Trophoblast cell (in vitro differentiated cells and primary cell): ENCODE results near the gene PPP2R2D.

ENCODE experiments used
- DNase-seq, 2 donors: peaks; one replicate each; pipeline ENCODE4 v3.0.0-alpha.2; 2016
- H2AFZ ChIP-seq: 2 replicates; pipeline ENCODE4 v1.6.1; 2013; ENCODE audit warnings: low read length, moderate library complexity, mild to moderate bottlenecking; ENCODE audit not compliant: insufficient read depth, poor library complexity
- H2AK5ac ChIP-seq: 2 replicates; pipeline ENCODE4 v1.6.1; 2013; ENCODE audit warnings: mild to moderate bottlenecking, low read length
- H2BK120ac ChIP-seq: 2 replicates; pipeline ENCODE4 v1.6.1; 2013; ENCODE audit warnings: low read length, mild to moderate bottlenecking, moderate library complexity; ENCODE audit not compliant: insufficient read depth, poor library complexity
- H2BK12ac ChIP-seq: 2 replicates; pipeline ENCODE4 v1.6.1; 2013; ENCODE audit warnings: mild to moderate bottlenecking, low read length, moderate library complexity
- H2BK5ac ChIP-seq: 2 replicates; pipeline ENCODE4 v1.6.1; 2013; ENCODE audit warnings: low read length, low read depth, moderate library complexity, mild to moderate bottlenecking; ENCODE audit not compliant: poor library complexity
- H3K14ac ChIP-seq: 2 replicates; pipeline ENCODE4 v1.6.1; 2013; ENCODE audit warnings: mild to moderate bottlenecking, low read length
- H3K18ac ChIP-seq: 2 replicates; pipeline ENCODE4 v1.6.1; 2013; ENCODE audit warnings: mild to moderate bottlenecking, low read length
- H3K23ac ChIP-seq: 2 replicates; pipeline ENCODE4 v1.6.1; 2013; ENCODE audit warnings: low read length
- H3K27ac ChIP-seq: 2 replicates; pipeline ENCODE4 v1.5.1; 2013; ENCODE audit warnings: low read depth, mild to moderate bottlenecking, inconsistent platforms, low read length, moderate library complexity
- H3K27me3 ChIP-seq: 2 replicates; pipeline ENCODE4 v1.6.1; 2013; ENCODE audit warnings: inconsistent platforms, mild to moderate bottlenecking, low read length, moderate library complexity; ENCODE audit not compliant: insufficient read depth
- H3K36me3 ChIP-seq, 2 experiments: 1 replicate in 1 of 2; 2 replicates in 1 of 2; pipeline ENCODE4 v1.6.1; 2013; ENCODE audit warnings: low read length in 2 of 2, mild to moderate bottlenecking in 2 of 2, moderate library complexity in 1 of 2; ENCODE audit not compliant: insufficient read depth in 2 of 2, control insufficient read depth in 1 of 2
- H3K4ac ChIP-seq: 2 replicates; pipeline ENCODE4 v1.6.1; 2013; ENCODE audit warnings: low read depth, mild to moderate bottlenecking, low read length, moderate library complexity
- H3K4me1 ChIP-seq, 2 experiments: 1 replicate in 1 of 2; 2 replicates in 1 of 2; pipeline ENCODE4 v1.6.1; 2013; ENCODE audit warnings: low read length in 2 of 2, mild to moderate bottlenecking in 2 of 2, moderate library complexity in 1 of 2; ENCODE audit not compliant: insufficient read depth in 2 of 2, control insufficient read depth in 1 of 2
- H3K4me2 ChIP-seq: 2 replicates; pipeline ENCODE4 v1.6.1; 2013; ENCODE audit warnings: inconsistent platforms, mild to moderate bottlenecking, low read length, moderate library complexity
- H3K4me3 ChIP-seq: 2 replicates; pipeline ENCODE4 v1.5.1; 2013; ENCODE audit warnings: mild to moderate bottlenecking, low read depth, low read length, inconsistent platforms
- H3K79me1 ChIP-seq: one replicate; pipeline ENCODE4 v1.6.1; 2013; ENCODE audit warnings: low read length
- H3K79me2 ChIP-seq: 2 replicates; pipeline ENCODE4 v1.6.1; 2013; ENCODE audit warnings: low read length, mild to moderate bottlenecking; ENCODE audit not compliant: control insufficient read depth, insufficient read depth, poor library complexity
- H3K9ac ChIP-seq: 2 replicates; pipeline ENCODE4 v1.6.1; 2013; ENCODE audit warnings: mild to moderate bottlenecking, low read length
- H3K9me3 ChIP-seq: 2 replicates; pipeline ENCODE4 v1.6.1; 2013; ENCODE audit warnings: low read depth, mild to moderate bottlenecking, control low read depth, inconsistent platforms, low read length; ENCODE audit not compliant: insufficient read depth
- H4K12ac ChIP-seq: 2 replicates; pipeline ENCODE4 v1.6.1; 2013; ENCODE audit warnings: low read depth, mild to moderate bottlenecking, low read length, moderate library complexity
- H4K8ac ChIP-seq: 2 replicates; pipeline ENCODE4 v1.6.1; 2013; ENCODE audit warnings: low read depth, mild to moderate bottlenecking, low read length, moderate library complexity
- H4K91ac ChIP-seq: one replicate; pipeline ENCODE4 v1.6.1; 2013; ENCODE audit warnings: low read depth, mild to moderate bottlenecking, low read length, moderate library complexity
- WGBS: extraction: QIAGEN DNeasy Blood & Tissue Kit; methylation state at CpG from one replicate; pipeline ENCODE4 v1.1.7; 2013; ENCODE audit warnings: missing lambda C conversion rate; ENCODE audit not compliant: insufficient read length, insufficient coverage; ENCODE audit errors: extremely low coverage; 5-methylcytosine and 5-hydroxymethylcytosine counted together

The PPP2R2D gene

DNA sequence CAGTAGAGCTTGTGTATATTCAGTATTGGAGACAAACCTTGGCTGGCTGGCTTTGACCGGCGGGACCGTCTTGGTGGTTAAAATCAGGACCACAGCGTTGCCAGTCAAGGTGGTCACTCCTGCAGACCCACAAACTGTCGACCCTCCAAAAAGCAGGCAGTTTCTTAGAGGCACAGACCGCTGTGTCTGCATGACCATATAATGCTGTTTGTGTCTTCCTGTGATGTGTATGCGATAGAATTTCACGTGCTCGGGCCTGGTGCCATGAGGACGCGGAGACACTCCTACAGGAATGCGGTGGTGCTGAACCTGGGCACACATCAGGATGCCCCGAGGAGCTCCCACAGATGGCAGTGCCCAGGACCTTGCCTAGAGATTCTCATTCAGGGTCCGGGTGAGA lies 46.1 kb downstream of the PPP2R2D start:
- H3K79me2 ChIP-seq, result no peaks in the 10 kb centered on the region
- H3K4me1 ChIP-seq, result peaks cover 3 to 7% of the 10 kb centered on the region in 2 experiments
- H2BK12ac ChIP-seq, result no peak overlapping the region
- no peaks in the 10 kb centered on the region for H3K79me1 ChIP-seq
- H2AFZ ChIP-seq, result no peak overlapping the region
- H3K27me3 ChIP-seq, result no peaks in the 10 kb centered on the region
- no peak overlapping the region for H2BK120ac ChIP-seq
- H3K23ac ChIP-seq, result no peak overlapping the region
- WGBS, result no CpG with 5 or more reads among the region's 14 CpGs
- peaks cover 3% of the 10 kb centered on the region for H3K9me3 ChIP-seq
- DNase-seq, result no peak
- H4K8ac ChIP-seq, result no peak overlapping the region
- H3K4me2 ChIP-seq, result no peak overlapping the region
- no peak overlapping the region for H2AK5ac ChIP-seq
- H3K9ac ChIP-seq, result no peak overlapping the region
- H3K18ac ChIP-seq, result no peak overlapping the region
- no peak overlapping the region for H3K4ac ChIP-seq
- H3K27ac ChIP-seq, result no peak overlapping the region
- no peak overlapping the region for H4K91ac ChIP-seq
- H3K4me3 ChIP-seq, result no peak overlapping the region
- H2BK5ac ChIP-seq, result no peak overlapping the region
- no peak overlapping the region for H4K12ac ChIP-seq
- peaks cover 57 to 62% of the 10 kb centered on the region in 2 experiments for H3K36me3 ChIP-seq
- H3K14ac ChIP-seq, result no peak overlapping the region

- no peak overlapping the region for H3K9ac ChIP-seq
- WGBS, result 100% methylated on average over 1 of the region's 18 CpGs
- no peak overlapping the region for H4K12ac ChIP-seq
- no peak for DNase-seq
- no peak overlapping the region for H3K4me3 ChIP-seq
- no peak overlapping the region for H3K4ac ChIP-seq
- H3K79me2 ChIP-seq, result no peaks in the 10 kb centered on the region
- no peak overlapping the region for H3K23ac ChIP-seq
- H3K14ac ChIP-seq, result no peak overlapping the region
- no peak overlapping the region for H2BK5ac ChIP-seq
- no peak overlapping the region for H2BK120ac ChIP-seq
- no peak overlapping the region for H2AFZ ChIP-seq
- no peaks in the 10 kb centered on the region for H3K27me3 ChIP-seq
- H3K18ac ChIP-seq, result no peak overlapping the region
- H3K27ac ChIP-seq, result no peak overlapping the region
- no peaks in the 10 kb centered on the region for H3K79me1 ChIP-seq
- no peak overlapping the region for H4K8ac ChIP-seq
- H3K4me1 ChIP-seq, result peaks cover 3 to 7% of the 10 kb centered on the region in 2 experiments
- H2BK12ac ChIP-seq, result no peak overlapping the region
- H3K36me3 ChIP-seq, result peaks cover 59 to 60% of the 10 kb centered on the region in 2 experiments
- H4K91ac ChIP-seq, result no peak overlapping the region
- H3K9me3 ChIP-seq, result peaks cover 3% of the 10 kb centered on the region
- H2AK5ac ChIP-seq, result no peak overlapping the region
- no peak overlapping the region for H3K4me2 ChIP-seq
Measured at GRCh38 chr10:131947631-131948347, 47.0 kb downstream of the PPP2R2D start.

DNA sequence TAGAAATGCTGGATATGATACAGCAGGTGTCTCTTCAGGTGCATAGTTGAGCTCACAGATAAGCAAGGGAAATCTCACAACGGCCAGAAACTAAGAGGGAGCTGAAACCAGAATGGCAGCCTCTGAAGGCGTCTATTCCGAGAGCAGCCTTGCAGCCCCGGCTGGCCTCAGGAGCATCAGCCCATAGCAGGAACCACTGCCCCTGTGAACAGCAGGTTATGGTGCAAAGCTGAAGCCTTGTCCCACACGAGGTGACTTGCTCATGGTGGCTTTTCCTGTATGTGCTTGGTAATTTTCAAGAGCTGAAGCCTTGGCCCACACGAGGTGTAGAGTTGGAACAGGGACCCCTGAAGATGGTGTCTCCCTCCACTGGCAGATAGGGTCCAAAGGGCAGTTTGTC lies 47.7 kb downstream of the PPP2R2D start:
- H3K9me3 ChIP-seq, result peaks cover 3% of the 10 kb centered on the region
- H3K27me3 ChIP-seq, result no peaks in the 10 kb centered on the region
- H3K4me3 ChIP-seq, result no peak overlapping the region
- no peak overlapping the region for H3K9ac ChIP-seq
- H3K27ac ChIP-seq, result no peak overlapping the region
- no peak overlapping the region for H2BK12ac ChIP-seq
- H4K8ac ChIP-seq, result no peak overlapping the region
- H4K91ac ChIP-seq, result no peak overlapping the region
- no peak for DNase-seq
- H2AK5ac ChIP-seq, result no peak overlapping the region
- no peak overlapping the region for H2BK120ac ChIP-seq
- H3K4ac ChIP-seq, result no peak overlapping the region
- no peaks in the 10 kb centered on the region for H3K79me2 ChIP-seq
- H4K12ac ChIP-seq, result no peak overlapping the region
- H3K14ac ChIP-seq, result no peak overlapping the region
- no CpG with 5 or more reads among the region's 6 CpGs for WGBS
- H3K36me3 ChIP-seq, result peaks cover 58 to 61% of the 10 kb centered on the region in 2 experiments
- H3K4me1 ChIP-seq, result peaks cover 3 to 7% of the 10 kb centered on the region in 2 experiments
- H2BK5ac ChIP-seq, result no peak overlapping the region
- H3K79me1 ChIP-seq, result no peaks in the 10 kb centered on the region
- no peak overlapping the region for H3K23ac ChIP-seq
- no peak overlapping the region for H3K18ac ChIP-seq
- H2AFZ ChIP-seq, result no peak overlapping the region
- H3K4me2 ChIP-seq, result no peak overlapping the region

- H3K4me1 ChIP-seq, result peaks cover 3 to 7% of the 10 kb centered on the region in 2 experiments
- no peak overlapping the region for H3K9ac ChIP-seq
- no peak overlapping the region for H3K4me3 ChIP-seq
- WGBS, result no CpG with 5 or more reads among the region's 23 CpGs
- no peak overlapping the region for H4K12ac ChIP-seq
- H2AK5ac ChIP-seq, result no peak overlapping the region
- H3K36me3 ChIP-seq, result peaks cover 64% of the 10 kb centered on the region in 2 experiments
- no peak overlapping the region for H3K23ac ChIP-seq
- H3K79me1 ChIP-seq, result no peaks in the 10 kb centered on the region
- H4K91ac ChIP-seq, result no peak overlapping the region
- no peak overlapping the region for H2BK12ac ChIP-seq
- no peak overlapping the region for H3K4me2 ChIP-seq
- H2BK120ac ChIP-seq, result no peak overlapping the region
- no peaks in the 10 kb centered on the region for H3K79me2 ChIP-seq
- H3K18ac ChIP-seq, result peak overlapping the region; percentile 10
- DNase-seq, result peak in 1 of 2 donors; percentile 66
- H3K9me3 ChIP-seq, result peaks cover 3% of the 10 kb centered on the region
- no peak overlapping the region for H3K14ac ChIP-seq
- H3K27me3 ChIP-seq, result no peaks in the 10 kb centered on the region
- no peak overlapping the region for H2AFZ ChIP-seq
- H3K4ac ChIP-seq, result no peak overlapping the region
- H4K8ac ChIP-seq, result no peak overlapping the region
- no peak overlapping the region for H2BK5ac ChIP-seq
- no peak overlapping the region for H3K27ac ChIP-seq
Measured at GRCh38 chr10:131949041-131949862, 48.4 kb downstream of the PPP2R2D start.
